ENCODE measurements around the gene LSS.

LSS gene
- total RNA-seq, result 31.5 to 92.9 (median 58.8) reads per million in 9 experiments

- DNase-seq, result peak; percentile 91 to 97 (median 96)
- no peaks in the 10 kb centered on the region for H3K27me3 Mint-ChIP-seq
- H3K27ac Mint-ChIP-seq, result peak within 1 kb of the TSS; percentile 83 to 91
- peaks cover 7% of the 10 kb centered on the region for H3K36me3 Mint-ChIP-seq (ENCODE audit: insufficient read depth)
- ATAC-seq (replicated peaks), result peak; percentile 96
- no peaks in the 10 kb centered on the region for H3K9me3 Mint-ChIP-seq
- peak within 1 kb of the TSS; percentile 79 to 86 for H3K4me3 Mint-ChIP-seq
- peaks cover 49 to 61% of the 10 kb centered on the region in 2 donors for H3K4me1 Mint-ChIP-seq (ENCODE audit: low read depth in 2 of 2)
Measured at GRCh38 chr21:46228345-46229051, at the start of gene LSS. LSS (minus strand) TSS chr21:46228774; CDS start chr21:46228745, 29 bp downstream.

DNA sequence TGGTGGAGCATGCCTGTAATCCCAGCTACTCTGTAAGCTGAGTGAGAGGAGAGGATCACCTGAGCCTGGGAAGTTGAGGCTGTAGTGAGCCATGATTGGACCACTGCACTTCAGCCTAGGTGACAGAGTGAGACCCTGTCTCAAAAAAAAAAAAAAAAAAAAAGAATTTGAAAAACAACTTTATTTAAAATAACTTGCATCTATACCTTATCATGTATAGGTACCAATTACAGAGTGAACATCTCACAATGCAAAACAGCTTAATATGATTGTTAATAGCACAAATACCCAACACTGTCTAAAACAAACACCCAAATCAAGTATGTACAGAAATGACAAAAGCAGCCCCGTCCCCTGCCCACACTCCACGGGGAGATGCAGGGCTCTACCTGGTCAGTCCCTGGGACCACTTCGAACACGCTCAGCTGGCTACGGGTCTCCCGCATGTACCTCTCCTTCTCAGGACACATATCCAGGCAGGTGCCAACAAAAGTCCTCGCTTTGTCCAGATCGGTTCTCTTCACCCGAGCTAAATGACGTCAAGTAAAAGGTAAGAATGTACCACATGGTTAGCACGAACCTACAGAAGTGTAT is 46.3 kb upstream of the LSS start:
- no peak for DNase-seq
- Mint-ChIP-seq H3K9me3 (no peaks in the 10 kb centered on the region), H3K36me3 (ENCODE audit: insufficient read depth) (peaks cover 97% of the 10 kb centered on the region), H3K4me1 (ENCODE audit: low read depth in 2 of 2) (peaks cover 1 to 4% of the 10 kb centered on the region in 2 donors), H3K27ac (peak overlapping the region in 1 of 2 donors; percentile 57), H3K4me3 (no peak overlapping the region), H3K27me3 (no peaks in the 10 kb centered on the region)
- no peak for ATAC-seq (replicated peaks)

DNA sequence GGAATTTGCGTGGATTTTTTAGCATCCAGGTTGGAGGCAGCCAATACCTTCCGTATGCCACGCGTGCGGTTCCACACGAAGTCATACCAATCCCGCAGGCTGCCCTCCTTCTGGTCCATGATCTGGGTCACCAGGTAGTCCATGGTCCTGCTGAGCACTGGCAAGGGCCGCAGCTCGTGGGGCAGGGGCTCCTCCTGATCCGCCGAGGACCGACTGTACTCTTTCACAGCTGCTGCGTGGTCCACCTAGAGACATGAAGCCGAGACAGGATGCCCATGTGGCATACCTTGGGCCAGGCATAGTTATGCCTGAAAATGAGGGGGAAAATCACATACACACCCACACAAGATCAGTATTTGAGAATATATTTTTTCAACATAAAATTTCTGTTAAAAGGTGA is 44.8 kb upstream of the LSS start:
- H3K36me3 Mint-ChIP-seq (ENCODE audit: insufficient read depth), result peaks cover 95% of the 10 kb centered on the region

GRCh38 chr21:46269466-46269865 is 40.9 kb upstream of the LSS start:
- peaks cover 0 to 4% of the 10 kb centered on the region in 2 donors for H3K4me1 Mint-ChIP-seq (ENCODE audit: low read depth in 2 of 2)
- no peak overlapping the region for H3K4me3 Mint-ChIP-seq
- peaks cover 82% of the 10 kb centered on the region for H3K36me3 Mint-ChIP-seq (ENCODE audit: insufficient read depth)
- no peak for DNase-seq
- ATAC-seq (replicated peaks), result no peak
- H3K27me3 Mint-ChIP-seq, result no peaks in the 10 kb centered on the region
- H3K27ac Mint-ChIP-seq, result no peak overlapping the region
- no peaks in the 10 kb centered on the region for H3K9me3 Mint-ChIP-seq

More for the DNA sequence above, 44.8 kb upstream of the LSS start:
- DNase-seq (no peak), ATAC-seq (replicated peaks) (no peak)
- Mint-ChIP-seq H3K4me1 (ENCODE audit: low read depth in 2 of 2) (peaks cover 1 to 4% of the 10 kb centered on the region in 2 donors), H3K27me3 (no peaks in the 10 kb centered on the region), H3K9me3 (no peaks in the 10 kb centered on the region), H3K27ac (peak overlapping the region in 1 of 2 donors; percentile 69), H3K4me3 (no peak overlapping the region)

- DNase-seq (no peak), ATAC-seq (replicated peaks) (no peak)
- Mint-ChIP-seq H3K9me3 (no peaks in the 10 kb centered on the region), H3K27me3 (no peaks in the 10 kb centered on the region), H3K4me1 (ENCODE audit: low read depth in 2 of 2) (peaks cover 0 to 2% of the 10 kb centered on the region in 2 donors), H3K27ac (no peak overlapping the region), H3K4me3 (no peak overlapping the region), H3K36me3 (ENCODE audit: insufficient read depth) (peaks cover 77% of the 10 kb centered on the region)
Measured at GRCh38 chr21:46268371-46268770, 39.8 kb upstream of the LSS start.

- Mint-ChIP-seq H3K4me1 (ENCODE audit: low read depth in 2 of 2) (peaks cover 0 to 2% of the 10 kb centered on the region in 2 donors), H3K27ac (peak overlapping the region in 1 of 2 donors; percentile 45), H3K36me3 (ENCODE audit: insufficient read depth) (peaks cover 79% of the 10 kb centered on the region), H3K9me3 (no peaks in the 10 kb centered on the region), H3K4me3 (no peak overlapping the region), H3K27me3 (no peaks in the 10 kb centered on the region)
- no peak for ATAC-seq (replicated peaks)
- DNase-seq, result no peak
Measured at GRCh38 chr21:46266946-46267345, 38.4 kb upstream of the LSS start.

- no peak for ATAC-seq (replicated peaks)
Measured at GRCh38 chr21:46265736-46266525, 37.4 kb upstream of the LSS start.

DNA sequence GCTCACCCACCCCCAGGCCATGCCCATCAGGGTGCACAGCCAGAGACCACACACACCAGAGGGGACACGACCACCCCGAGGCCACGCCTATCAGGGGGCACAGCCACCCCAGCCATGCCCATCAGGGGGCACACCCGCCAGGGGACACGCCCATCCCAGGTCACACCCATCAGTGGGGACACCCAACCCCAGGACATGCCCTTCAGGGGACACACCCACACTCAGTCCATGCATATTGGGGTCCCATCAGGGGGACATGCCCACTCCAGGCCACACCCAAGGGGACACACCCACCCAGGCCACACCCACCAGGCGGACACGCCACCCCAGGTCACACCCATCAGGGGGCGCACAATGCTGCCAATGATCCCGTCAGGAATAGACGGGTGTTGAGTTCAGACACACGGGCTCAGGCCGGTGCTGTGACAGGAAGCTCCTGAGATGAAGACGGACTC is 36.1 kb upstream of the LSS start:
- Mint-ChIP-seq H3K36me3 (ENCODE audit: insufficient read depth) (peaks cover 75% of the 10 kb centered on the region), H3K27me3 (no peaks in the 10 kb centered on the region), H3K4me1 (ENCODE audit: low read depth in 2 of 2) (peaks cover 0 to 2% of the 10 kb centered on the region in 2 donors), H3K27ac (no peak overlapping the region), H3K4me3 (no peak overlapping the region), H3K9me3 (no peaks in the 10 kb centered on the region)
- ATAC-seq (replicated peaks), result no peak
- no peak for DNase-seq

More at GRCh38 chr21:46265736-46266525, 37.4 kb upstream of the LSS start:
- no peak for DNase-seq
- Mint-ChIP-seq H3K4me3 (no peak overlapping the region), H3K4me1 (ENCODE audit: low read depth in 2 of 2) (peaks cover 0 to 2% of the 10 kb centered on the region in 2 donors), H3K36me3 (ENCODE audit: insufficient read depth) (peaks cover 76% of the 10 kb centered on the region), H3K27me3 (no peaks in the 10 kb centered on the region), H3K9me3 (no peaks in the 10 kb centered on the region), H3K27ac (peak overlapping the region in 1 of 2 donors; percentile 45)

DNA sequence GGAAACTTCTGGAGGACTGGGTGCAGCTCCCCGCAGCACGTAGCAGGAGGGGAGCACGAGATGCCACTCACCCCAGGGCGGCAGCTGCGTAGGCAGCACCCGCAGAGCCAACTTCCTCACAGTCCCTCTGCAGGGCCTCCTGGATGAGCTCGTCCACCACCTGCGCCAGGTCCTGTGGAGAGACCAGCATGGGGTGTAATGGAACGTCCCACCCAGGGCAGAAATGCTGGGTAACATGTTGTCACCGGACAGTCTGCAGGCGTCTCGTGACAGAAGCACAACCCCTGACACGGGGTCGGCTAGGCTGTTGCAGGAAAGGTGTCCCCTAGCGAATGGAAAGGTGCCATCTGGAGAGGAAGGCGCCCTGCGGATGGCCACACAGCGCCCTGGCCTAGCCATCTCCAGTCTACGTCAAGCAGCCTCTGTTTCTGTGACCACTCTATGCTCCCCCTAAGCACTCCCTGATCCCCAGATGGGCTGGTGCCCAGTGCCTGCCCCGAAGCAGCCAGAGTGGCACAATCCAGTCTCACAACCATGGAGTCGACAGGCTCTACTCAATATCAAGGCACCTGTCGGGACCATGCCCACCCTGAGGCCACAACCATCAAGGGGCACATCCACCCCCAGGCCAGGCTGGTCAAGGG is 35.6 kb upstream of the LSS start:
- H3K9me3 Mint-ChIP-seq, result no peaks in the 10 kb centered on the region
- peaks cover 75% of the 10 kb centered on the region for H3K36me3 Mint-ChIP-seq (ENCODE audit: insufficient read depth)
- H3K27me3 Mint-ChIP-seq, result no peaks in the 10 kb centered on the region
- no peak overlapping the region for H3K4me3 Mint-ChIP-seq
- no peak overlapping the region for H3K27ac Mint-ChIP-seq
- ATAC-seq (replicated peaks) (no peak), DNase-seq (no peak)
- peaks cover 0 to 2% of the 10 kb centered on the region in 2 donors for H3K4me1 Mint-ChIP-seq (ENCODE audit: low read depth in 2 of 2)

- Mint-ChIP-seq H3K4me1 (ENCODE audit: low read depth in 2 of 2) (peaks cover 14 to 17% of the 10 kb centered on the region in 2 donors), H3K27me3 (no peaks in the 10 kb centered on the region), H3K36me3 (ENCODE audit: insufficient read depth) (peaks cover 83% of the 10 kb centered on the region), H3K9me3 (no peaks in the 10 kb centered on the region), H3K27ac (no peak overlapping the region), H3K4me3 (no peak overlapping the region)
- no peak for DNase-seq
- no peak for ATAC-seq (replicated peaks)
Measured at GRCh38 chr21:46256501-46256994, 28.0 kb upstream of the LSS start.

- no peaks in the 10 kb centered on the region for H3K9me3 Mint-ChIP-seq
- peaks cover 83% of the 10 kb centered on the region for H3K36me3 Mint-ChIP-seq (ENCODE audit: insufficient read depth)
- DNase-seq (no peak), ATAC-seq (replicated peaks) (no peak)
- H3K27ac Mint-ChIP-seq, result peak overlapping the region in 1 of 2 donors; percentile 42
- no peak overlapping the region for H3K4me3 Mint-ChIP-seq
- H3K4me1 Mint-ChIP-seq (ENCODE audit: low read depth in 2 of 2), result peaks cover 14 to 17% of the 10 kb centered on the region in 2 donors
- H3K27me3 Mint-ChIP-seq, result no peaks in the 10 kb centered on the region
Measured at GRCh38 chr21:46255758-46256337, 27.3 kb upstream of the LSS start.

- Mint-ChIP-seq H3K36me3 (ENCODE audit: insufficient read depth) (peaks cover 85% of the 10 kb centered on the region), H3K4me1 (ENCODE audit: low read depth in 2 of 2) (peaks cover 17 to 24% of the 10 kb centered on the region in 2 donors), H3K4me3 (no peak overlapping the region), H3K9me3 (no peaks in the 10 kb centered on the region), H3K27me3 (no peaks in the 10 kb centered on the region), H3K27ac (peak overlapping the region; percentile 63 to 88)
- DNase-seq, result no peak
- ATAC-seq (replicated peaks), result no peak
Measured at GRCh38 chr21:46255166-46255565, 26.6 kb upstream of the LSS start.
